Measurements from ENCODE around the gene GFRA1. TPM values are rescaled to one million over a fixed set of nuclear protein-coding genes. Genes with fewer than 3 reads are reported as not detected.

The GFRA1 gene
- total RNA-seq, 2 donors from 2014 or later, result 1.6 to 3.1 TPM

DNA sequence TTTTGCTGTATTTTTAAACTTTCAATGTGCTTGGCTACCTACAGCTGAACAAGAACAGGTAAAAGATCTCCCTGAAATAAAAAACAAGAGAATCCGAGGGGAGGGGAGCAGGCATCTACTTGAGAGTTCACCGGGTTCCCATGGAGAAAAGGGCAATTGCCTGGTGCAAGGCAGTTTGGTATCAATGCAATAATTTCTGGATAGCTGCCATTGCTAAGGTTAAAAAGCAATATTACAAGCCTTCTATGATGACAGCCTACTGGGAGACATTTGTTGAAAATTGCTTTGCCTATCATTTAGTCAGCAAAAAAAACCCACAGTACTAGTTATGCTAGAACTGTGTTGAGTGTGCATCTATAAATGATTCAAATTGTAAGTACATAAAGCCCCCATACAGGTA lies 82.1 kb downstream of the GFRA1 start:
- TF ChIP-seq, protein P1, sequence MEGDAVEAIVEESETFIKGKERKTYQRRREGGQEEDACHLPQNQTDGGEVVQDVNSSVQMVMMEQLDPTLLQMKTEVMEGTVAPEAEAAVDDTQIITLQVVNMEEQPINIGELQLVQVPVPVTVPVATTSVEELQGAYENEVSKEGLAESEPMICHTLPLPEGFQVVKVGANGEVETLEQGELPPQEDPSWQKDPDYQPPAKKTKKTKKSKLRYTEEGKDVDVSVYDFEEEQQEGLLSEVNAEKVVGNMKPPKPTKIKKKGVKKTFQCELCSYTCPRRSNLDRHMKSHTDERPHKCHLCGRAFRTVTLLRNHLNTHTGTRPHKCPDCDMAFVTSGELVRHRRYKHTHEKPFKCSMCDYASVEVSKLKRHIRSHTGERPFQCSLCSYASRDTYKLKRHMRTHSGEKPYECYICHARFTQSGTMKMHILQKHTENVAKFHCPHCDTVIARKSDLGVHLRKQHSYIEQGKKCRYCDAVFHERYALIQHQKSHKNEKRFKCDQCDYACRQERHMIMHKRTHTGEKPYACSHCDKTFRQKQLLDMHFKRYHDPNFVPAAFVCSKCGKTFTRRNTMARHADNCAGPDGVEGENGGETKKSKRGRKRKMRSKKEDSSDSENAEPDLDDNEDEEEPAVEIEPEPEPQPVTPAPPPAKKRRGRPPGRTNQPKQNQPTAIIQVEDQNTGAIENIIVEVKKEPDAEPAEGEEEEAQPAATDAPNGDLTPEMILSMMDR (conservative IDR thresholded peaks at IDR 0.05), result no peak

DNA sequence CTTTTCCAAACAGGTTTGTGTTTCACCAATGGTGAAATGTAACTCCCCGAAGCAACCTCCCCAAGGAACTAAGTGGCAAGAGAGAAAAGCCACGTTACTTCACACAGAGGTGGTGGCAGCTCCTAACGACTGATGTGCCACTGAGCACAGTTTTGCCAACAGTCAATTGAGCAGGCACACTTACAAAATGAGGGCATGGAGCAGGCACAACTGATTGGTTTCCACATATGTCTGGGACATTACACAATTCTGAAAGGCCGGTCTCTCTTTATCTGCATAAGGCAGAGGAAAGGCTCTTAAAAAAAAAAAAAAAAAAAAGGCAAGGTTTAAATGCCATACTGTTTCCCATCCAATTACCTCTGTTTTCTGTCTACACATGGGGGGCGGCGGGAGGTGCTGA lies 86.7 kb downstream of the GFRA1 start:
- H3K27ac Mint-ChIP-seq, result no peak overlapping the region
- H3K36me3 Mint-ChIP-seq (ENCODE audit: low read depth), result no peaks in the 10 kb centered on the region
- TF ChIP-seq, protein P1 (conservative IDR thresholded peaks at IDR 0.05), result no peak
- H3K4me3 Mint-ChIP-seq, result no peak overlapping the region
- Histone ChIP-seq H3K4me3 (ENCODE audit: low read length) (no peak overlapping the region), H3K27me3 (ENCODE audit: control insufficient read depth, insufficient read depth, low read length, poor library complexity, severe bottlenecking) (no peaks in the 10 kb centered on the region), H3K9me3 (ENCODE audit: control insufficient read depth, low read length) (no peaks in the 10 kb centered on the region), H3K4me1 (ENCODE audit: control insufficient read depth, insufficient read depth, low read length) (no peaks in the 10 kb centered on the region), H3K27ac (ENCODE audit: low read depth, low read length) (no peak overlapping the region), H3K9ac (ENCODE audit: extremely low read depth, low read length, poor library complexity, severe bottlenecking) (no peak overlapping the region), H3K36me3 (ENCODE audit: control insufficient read depth, insufficient read depth, low read length) (no peaks in the 10 kb centered on the region)
- no peaks in the 10 kb centered on the region for H3K9me3 Mint-ChIP-seq
- 92 to 94% methylated on average over 4 to 6 of the region's 6 CpGs for WGBS, 2 experiments (ENCODE audit: insufficient coverage in 1 of 2, insufficient read length in 1 of 2)
- H3K4me1 Mint-ChIP-seq, result no peaks in the 10 kb centered on the region
- H3K27me3 Mint-ChIP-seq (ENCODE audit: insufficient read depth), result no peaks in the 10 kb centered on the region
- DNase-seq, result no peak

More for the DNA sequence above, 82.1 kb downstream of the GFRA1 start:
- Histone ChIP-seq H3K4me3 (ENCODE audit: low read length) (no peak overlapping the region), H3K4me1 (ENCODE audit: control insufficient read depth, insufficient read depth, low read length) (no peaks in the 10 kb centered on the region), H3K27ac (ENCODE audit: low read depth, low read length) (no peak overlapping the region), H3K36me3 (ENCODE audit: control insufficient read depth, insufficient read depth, low read length) (no peaks in the 10 kb centered on the region), H3K27me3 (ENCODE audit: control insufficient read depth, insufficient read depth, low read length, poor library complexity, severe bottlenecking) (no peaks in the 10 kb centered on the region), H3K9me3 (ENCODE audit: control insufficient read depth, low read length) (peaks cover 9% of the 10 kb centered on the region), H3K9ac (ENCODE audit: extremely low read depth, low read length, poor library complexity, severe bottlenecking) (no peak overlapping the region)
- 91 to 94% methylated on average over 2 of the region's 2 CpGs for WGBS, 2 experiments (ENCODE audit: insufficient coverage in 1 of 2, insufficient read length in 1 of 2)
- Mint-ChIP-seq H3K36me3 (ENCODE audit: low read depth) (no peaks in the 10 kb centered on the region), H3K27ac (no peak overlapping the region), H3K9me3 (peaks cover 14% of the 10 kb centered on the region), H3K4me3 (no peak overlapping the region), H3K4me1 (no peaks in the 10 kb centered on the region), H3K27me3 (ENCODE audit: insufficient read depth) (no peaks in the 10 kb centered on the region)
- DNase-seq, result no peak

DNA sequence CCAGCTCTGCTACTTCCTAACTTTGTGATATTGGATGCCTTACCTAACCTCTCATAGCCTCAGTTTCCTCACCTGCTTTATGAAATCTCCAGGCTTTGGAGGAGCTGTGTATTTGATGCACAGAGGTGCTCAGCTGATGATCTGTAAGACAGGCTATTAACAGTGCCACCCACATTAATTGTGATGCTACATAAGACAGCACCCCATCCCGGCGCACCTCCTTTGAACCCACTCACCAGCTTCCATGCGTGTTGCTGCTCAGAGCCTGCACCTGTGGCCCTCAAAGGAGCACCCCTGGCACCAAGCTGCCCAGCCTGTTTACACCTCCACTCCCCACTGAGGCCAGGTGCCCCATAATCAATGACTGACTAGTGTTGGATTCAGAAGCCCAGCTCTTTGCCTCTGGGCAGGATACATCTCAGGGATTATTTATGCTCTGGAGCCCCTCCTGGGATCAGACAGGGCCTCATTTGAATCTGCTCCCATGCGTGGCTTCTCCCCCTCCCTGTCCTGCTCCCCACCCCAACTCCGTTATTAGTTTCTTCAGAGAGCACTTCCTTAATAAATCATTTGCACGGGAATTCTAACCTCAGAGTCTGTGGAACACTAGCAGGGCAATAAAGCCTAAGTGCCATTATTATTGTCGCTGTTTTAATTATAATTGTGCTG lies 87.7 kb downstream of the GFRA1 start:
- Mint-ChIP-seq H3K27ac (no peak overlapping the region), H3K4me3 (no peak overlapping the region), H3K36me3 (ENCODE audit: low read depth) (no peaks in the 10 kb centered on the region), H3K27me3 (ENCODE audit: insufficient read depth) (no peaks in the 10 kb centered on the region), H3K9me3 (no peaks in the 10 kb centered on the region), H3K4me1 (no peaks in the 10 kb centered on the region)
- DNase-seq, result no peak
- H3K27ac ChIP-seq (ENCODE audit: low read depth, low read length), result no peak overlapping the region
- H3K9me3 ChIP-seq (ENCODE audit: control insufficient read depth, low read length), result no peaks in the 10 kb centered on the region
- H3K4me3 ChIP-seq (ENCODE audit: low read length), result no peak overlapping the region
- H3K4me1 ChIP-seq (ENCODE audit: control insufficient read depth, insufficient read depth, low read length), result no peaks in the 10 kb centered on the region
- no peak overlapping the region for H3K9ac ChIP-seq (ENCODE audit: extremely low read depth, low read length, poor library complexity, severe bottlenecking)
- H3K27me3 ChIP-seq (ENCODE audit: control insufficient read depth, insufficient read depth, low read length, poor library complexity, severe bottlenecking), result no peaks in the 10 kb centered on the region
- no peaks in the 10 kb centered on the region for H3K36me3 ChIP-seq (ENCODE audit: control insufficient read depth, insufficient read depth, low read length)
- TF ChIP-seq, protein P1 (conservative IDR thresholded peaks at IDR 0.05), result no peak
- WGBS, 2 experiments (ENCODE audit: insufficient coverage in 1 of 2, insufficient read length in 1 of 2), result 88 to 95% methylated on average over 6 to 7 of the region's 7 CpGs
